AG10803 (cell line): ENCODE measurements around the gene TSG101.
A peak's percentile ranks its signal among the peaks of the same experiment; 100 is the strongest.

Experiments
- DNase-seq: peaks from one replicate; pipeline ENCODE4 v3.0.0; 2010; ENCODE audit warnings: low read depth
- H3K4me3 ChIP-seq: 2 replicates; pipeline ENCODE4 v1.5.1; 2011; ENCODE audit warnings: mild to moderate bottlenecking, low read length, control low read depth
- TF ChIP-seq, protein P1 (sequence below): conservative IDR thresholded peaks from 2 replicates; pipeline ENCODE4 v1.5.1; 2011; ENCODE audit warnings: mild to moderate bottlenecking, low read length, control low read depth, inconsistent platforms

Gene TSG101

DNA sequence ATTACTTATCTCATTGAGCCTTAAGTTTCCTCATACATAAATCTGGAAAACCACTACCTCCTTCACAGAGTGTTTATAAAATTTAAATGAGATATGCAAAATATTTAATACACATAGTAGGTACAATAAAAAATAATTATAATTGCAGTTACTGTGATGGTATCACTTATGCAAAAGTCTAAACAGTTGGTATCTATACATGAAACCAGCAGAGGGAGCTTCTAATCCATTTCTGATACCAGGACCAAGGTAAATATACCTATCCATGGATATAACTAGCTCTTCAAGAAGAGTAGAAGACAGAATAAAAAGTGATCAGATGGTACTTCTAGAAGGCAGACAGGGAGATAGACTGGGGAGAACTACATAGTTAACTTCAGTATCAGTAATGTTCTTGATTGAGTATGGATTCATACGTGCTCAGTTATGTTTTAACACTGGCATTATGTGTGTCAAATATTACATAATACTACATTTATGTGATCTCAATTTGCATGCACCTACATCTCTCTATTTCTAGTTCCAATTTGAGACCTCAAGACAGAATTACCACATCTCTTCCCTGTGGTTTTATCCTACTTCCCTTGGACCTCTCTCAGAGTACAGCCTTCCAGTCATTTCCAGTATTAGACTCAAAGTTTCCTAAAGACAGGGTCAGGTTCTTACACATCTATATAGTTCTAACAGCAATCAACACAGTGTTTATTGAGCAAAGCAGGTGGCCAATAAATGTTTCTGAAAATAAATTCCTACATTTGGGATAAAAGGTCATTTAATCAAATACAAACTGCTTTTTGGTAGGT is 13.7 kb upstream of the TSG101 start:
- no peak overlapping the region for H3K4me3 ChIP-seq
- TF ChIP-seq, protein P1, sequence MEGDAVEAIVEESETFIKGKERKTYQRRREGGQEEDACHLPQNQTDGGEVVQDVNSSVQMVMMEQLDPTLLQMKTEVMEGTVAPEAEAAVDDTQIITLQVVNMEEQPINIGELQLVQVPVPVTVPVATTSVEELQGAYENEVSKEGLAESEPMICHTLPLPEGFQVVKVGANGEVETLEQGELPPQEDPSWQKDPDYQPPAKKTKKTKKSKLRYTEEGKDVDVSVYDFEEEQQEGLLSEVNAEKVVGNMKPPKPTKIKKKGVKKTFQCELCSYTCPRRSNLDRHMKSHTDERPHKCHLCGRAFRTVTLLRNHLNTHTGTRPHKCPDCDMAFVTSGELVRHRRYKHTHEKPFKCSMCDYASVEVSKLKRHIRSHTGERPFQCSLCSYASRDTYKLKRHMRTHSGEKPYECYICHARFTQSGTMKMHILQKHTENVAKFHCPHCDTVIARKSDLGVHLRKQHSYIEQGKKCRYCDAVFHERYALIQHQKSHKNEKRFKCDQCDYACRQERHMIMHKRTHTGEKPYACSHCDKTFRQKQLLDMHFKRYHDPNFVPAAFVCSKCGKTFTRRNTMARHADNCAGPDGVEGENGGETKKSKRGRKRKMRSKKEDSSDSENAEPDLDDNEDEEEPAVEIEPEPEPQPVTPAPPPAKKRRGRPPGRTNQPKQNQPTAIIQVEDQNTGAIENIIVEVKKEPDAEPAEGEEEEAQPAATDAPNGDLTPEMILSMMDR, result peak; percentile 41
- DNase-seq, result no peak

DNA sequence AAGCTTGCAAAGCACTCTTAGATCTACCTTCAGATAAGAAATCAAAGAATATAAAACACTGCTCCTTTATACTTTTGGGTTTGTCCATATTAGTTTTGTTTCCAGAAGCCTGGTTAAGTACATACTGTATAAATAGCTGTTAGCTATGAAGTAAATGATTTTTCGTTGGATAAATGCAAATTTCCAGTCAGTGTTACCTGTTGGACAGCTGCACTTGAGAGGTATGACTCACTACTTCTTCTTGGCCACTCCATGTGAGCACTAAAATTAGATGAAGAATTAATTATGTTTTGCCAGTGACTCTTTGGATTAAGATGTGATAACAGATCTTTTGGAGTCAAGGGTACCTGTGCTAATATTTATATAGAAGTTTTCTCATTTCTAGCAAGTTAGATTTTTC is 9.5 kb upstream of the TSG101 start:
- H3K4me3 ChIP-seq, result no peak overlapping the region

DNA sequence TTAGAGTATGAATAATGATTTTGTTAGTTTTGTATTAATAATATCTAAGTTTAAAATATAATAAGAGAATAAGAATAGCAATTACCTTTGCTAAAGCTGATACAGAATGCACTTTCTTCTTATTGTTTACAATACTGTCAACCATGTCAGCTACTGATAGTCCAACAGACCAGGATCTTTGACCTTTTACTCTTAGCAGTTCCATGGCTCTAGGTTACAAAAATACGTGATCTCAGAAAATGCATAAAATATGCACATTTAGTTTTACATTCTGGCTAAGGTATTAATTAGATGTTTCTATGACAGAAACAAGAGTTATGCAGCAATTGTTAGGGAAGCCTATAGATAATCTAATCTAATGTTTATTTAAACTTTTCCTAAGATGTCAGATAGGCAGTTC is 7.5 kb upstream of the TSG101 start:
- TF ChIP-seq, protein P1, result no peak
- H3K4me3 ChIP-seq, result no peak overlapping the region
- DNase-seq, result no peak

More for the DNA sequence above, 9.5 kb upstream of the TSG101 start:
- TF ChIP-seq, protein P1, result no peak
- DNase-seq, result no peak

DNA sequence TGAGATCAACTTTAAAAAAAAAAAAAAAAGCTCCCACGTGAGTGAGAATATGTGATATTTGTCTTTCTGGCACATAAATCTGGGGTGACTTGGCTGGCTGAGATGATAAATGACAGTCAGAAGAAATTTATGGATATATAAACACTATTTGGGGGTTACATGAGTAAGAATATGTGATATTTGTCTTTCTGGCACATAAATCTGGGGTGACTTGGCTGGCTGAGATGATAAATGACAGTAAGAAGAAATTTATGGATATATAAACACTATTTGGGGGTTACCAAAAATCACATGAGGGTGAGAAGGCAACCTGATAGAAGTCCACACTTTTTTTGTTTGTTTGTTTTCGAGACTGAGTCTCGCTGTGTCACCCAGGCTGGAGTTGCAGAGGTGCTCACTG is 6.6 kb upstream of the TSG101 start:
- DNase-seq, result no peak
- H3K4me3 ChIP-seq, result no peak overlapping the region
- TF ChIP-seq, protein P1, result no peak

DNA sequence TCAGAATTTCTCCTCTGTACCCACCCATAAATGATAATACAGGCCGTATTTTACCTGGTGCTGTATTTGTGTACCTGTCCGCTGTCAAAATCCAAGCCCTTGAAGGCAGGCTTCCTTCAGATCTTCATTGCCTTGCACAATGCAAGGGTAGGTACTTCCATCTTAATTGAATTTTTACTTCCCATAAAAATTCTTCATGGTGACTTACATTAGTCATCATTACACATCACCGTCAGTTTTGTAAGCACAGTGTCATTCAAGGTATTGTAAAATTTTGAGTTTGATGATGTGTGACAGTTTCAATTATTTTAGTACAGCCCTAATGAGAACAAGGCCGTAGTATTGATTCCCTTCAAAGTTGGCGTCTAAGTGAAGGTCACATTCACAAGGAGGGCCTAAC is 770 bp upstream of the TSG101 start:
- DNase-seq, result peak; percentile 31
- TF ChIP-seq, protein P1, result no peak
- peak overlapping the region; percentile 94 for H3K4me3 ChIP-seq

DNA sequence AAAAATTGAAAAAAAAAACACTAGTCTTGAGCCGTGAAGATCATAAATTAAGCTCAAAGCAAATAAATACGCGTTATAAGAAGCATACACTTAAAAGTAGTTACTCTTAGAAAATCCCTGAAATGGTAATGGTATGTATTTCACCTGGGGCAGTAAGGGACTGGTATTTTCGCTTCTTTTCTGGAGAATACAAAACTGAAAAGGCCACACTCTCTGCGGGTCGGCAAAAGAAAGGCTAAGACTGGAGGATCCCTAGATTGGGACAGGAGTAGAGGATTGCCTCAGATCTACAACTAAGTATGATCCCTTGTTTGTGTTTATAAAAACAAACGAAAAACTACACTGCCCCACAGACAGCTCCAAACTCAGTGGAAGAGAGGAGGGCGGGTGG is 617 bp downstream of the TSG101 start:
- no peak for DNase-seq
- TF ChIP-seq, protein P1, result no peak
- H3K4me3 ChIP-seq, result peak overlapping the region; percentile 94

DNA sequence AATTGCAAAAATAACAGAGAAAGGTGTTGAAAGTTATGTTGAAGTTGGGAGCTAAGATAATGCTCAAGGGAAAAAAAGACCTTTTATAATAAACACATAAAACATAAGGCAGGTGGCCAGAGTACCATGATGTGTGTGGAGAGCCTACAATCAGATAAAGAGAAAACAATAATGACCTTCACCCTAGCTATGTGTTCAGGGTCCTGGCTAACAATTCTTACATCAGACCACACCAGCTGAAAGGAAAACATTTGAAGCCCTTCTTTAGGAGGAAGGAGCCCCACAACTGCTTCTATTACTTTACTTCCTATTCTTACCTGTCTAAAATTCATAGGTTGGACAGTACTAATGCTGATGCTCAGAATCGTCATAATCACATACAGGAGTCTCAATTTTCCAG is 2.5 kb downstream of the TSG101 start:
- no peak overlapping the region for H3K4me3 ChIP-seq
- TF ChIP-seq, protein P1, result no peak
- DNase-seq, result no peak
